ENCODE results near the gene LHFPL4. TPM values are rescaled to one million over a fixed set of nuclear protein-coding genes. Genes with fewer than 3 reads are reported as not detected.
A peak's percentile ranks its signal among the peaks of the same experiment; 100 is the strongest.

Gene LHFPL4
- total RNA-seq, 1 experiment from 2014 or later: 16.3 TPM

DNA sequence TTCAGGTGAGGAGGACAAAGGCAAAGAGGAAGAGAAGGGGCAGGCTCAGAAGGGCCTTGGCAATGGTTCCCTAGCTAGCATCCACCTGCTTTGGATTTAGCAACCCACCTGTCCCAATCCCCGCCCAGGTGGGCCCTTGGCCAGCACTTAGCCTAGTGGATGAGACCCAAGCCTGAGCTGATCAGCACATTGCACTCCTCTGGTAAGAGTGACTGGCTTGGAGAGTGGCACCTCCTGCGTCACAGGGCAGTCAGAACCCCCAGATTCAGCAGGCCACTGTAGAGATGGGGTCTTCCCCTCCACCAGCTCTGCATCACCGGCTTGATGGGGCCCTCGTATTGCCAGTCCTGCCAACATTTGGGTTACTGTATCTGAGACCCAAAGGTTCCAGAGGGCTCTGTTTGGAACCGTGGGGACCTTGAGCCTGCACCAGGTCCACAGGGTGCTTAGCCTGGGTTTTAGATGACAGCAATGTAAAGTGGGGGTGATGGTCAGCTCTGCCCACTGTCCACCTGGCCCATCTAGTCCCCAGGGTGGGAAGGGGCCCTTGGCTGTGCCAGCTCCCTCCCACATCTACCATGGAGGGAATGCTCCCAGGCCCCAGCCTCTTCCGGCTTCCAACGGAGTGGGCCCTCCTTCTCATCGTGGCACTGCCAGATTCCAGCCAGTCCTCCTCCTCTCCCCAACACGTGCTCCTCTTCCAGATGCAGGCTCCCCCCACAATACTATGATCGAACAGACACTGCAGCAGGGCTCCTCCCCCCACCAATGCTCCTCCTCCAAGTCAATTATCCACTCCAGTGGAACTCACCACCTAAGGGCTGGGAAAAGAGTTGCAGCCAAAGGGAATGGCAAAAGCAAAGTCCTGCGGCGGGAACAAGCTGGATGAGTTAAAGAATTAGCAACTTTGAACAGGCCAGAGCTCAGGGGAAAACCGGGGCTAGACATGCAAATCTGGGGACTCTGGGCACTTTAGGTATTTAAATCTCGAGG is 45.7 kb downstream of the LHFPL4 start:
- H3K23me2 ChIP-seq (ENCODE audit: insufficient read length, low read depth, low read length, poor library complexity, severe bottlenecking): no peaks in the 10 kb centered on the region
- H3K4ac ChIP-seq (ENCODE audit: low read depth, low read length): no peak overlapping the region
- no peak overlapping the region for H4K91ac ChIP-seq (ENCODE audit: insufficient read length, low read depth, low read length)
- WGBS (ENCODE audit: extremely low coverage, insufficient read length, low lambda C conversion rate): no CpG with 5 or more reads among the region's 14 CpGs
- H3K79me2 ChIP-seq (ENCODE audit: insufficient read depth, low read length): no peaks in the 10 kb centered on the region
- H4K20me1 ChIP-seq (ENCODE audit: control insufficient read depth, insufficient read depth, insufficient read length): no peaks in the 10 kb centered on the region
- Mint-ChIP-seq H3K4me1 (peaks cover 0 to 9% of the 10 kb centered on the region in 2 experiments; a peak in 2 of 4 replicates), H3K9me3 (no peaks in the 10 kb centered on the region), H3K27me3 (ENCODE audit: low read depth) (peaks cover 29% of the 10 kb centered on the region), H3K4me3 (0 out of 5 replicates have a peak overlapping the region, but pooled peaks of 1 of the 2 experiments have one; percentile 48), H3K36me3 (ENCODE audit: insufficient read depth in 1 of 3, low read depth in 3 of 3) (no peaks in the 10 kb centered on the region; a peak in 1 of 7 replicates), H3K27ac (no peak overlapping the region)
- no peaks in the 10 kb centered on the region for H3K9me3 ChIP-seq (ENCODE audit: control insufficient read depth, low read depth, low read length)
- no peak overlapping the region for H3K56ac ChIP-seq (ENCODE audit: insufficient read length, low read depth, low read length)
- no peak for DNase-seq
- no peak overlapping the region for H2BK5ac ChIP-seq (ENCODE audit: insufficient read length, low read length)
- H3K79me1 ChIP-seq (ENCODE audit: insufficient read depth, low read depth, low read length, poor library complexity, severe bottlenecking): no peaks in the 10 kb centered on the region
- H2BK120ac ChIP-seq (ENCODE audit: low read depth, low read length, poor library complexity, severe bottlenecking): no peak overlapping the region
- TF ChIP-seq, protein P1, sequence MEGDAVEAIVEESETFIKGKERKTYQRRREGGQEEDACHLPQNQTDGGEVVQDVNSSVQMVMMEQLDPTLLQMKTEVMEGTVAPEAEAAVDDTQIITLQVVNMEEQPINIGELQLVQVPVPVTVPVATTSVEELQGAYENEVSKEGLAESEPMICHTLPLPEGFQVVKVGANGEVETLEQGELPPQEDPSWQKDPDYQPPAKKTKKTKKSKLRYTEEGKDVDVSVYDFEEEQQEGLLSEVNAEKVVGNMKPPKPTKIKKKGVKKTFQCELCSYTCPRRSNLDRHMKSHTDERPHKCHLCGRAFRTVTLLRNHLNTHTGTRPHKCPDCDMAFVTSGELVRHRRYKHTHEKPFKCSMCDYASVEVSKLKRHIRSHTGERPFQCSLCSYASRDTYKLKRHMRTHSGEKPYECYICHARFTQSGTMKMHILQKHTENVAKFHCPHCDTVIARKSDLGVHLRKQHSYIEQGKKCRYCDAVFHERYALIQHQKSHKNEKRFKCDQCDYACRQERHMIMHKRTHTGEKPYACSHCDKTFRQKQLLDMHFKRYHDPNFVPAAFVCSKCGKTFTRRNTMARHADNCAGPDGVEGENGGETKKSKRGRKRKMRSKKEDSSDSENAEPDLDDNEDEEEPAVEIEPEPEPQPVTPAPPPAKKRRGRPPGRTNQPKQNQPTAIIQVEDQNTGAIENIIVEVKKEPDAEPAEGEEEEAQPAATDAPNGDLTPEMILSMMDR (conservative IDR thresholded peaks at IDR 0.05): no peak
- H3K4me1 ChIP-seq (ENCODE audit: insufficient read depth, low read length): no peaks in the 10 kb centered on the region
- H3K14ac ChIP-seq (ENCODE audit: insufficient read depth, low read length): no peak overlapping the region; the same call in 1 of the 2 replicates
- H2BK12ac ChIP-seq (ENCODE audit: insufficient read length, low read depth, low read length): no peak overlapping the region
- H3K18ac ChIP-seq (ENCODE audit: insufficient read length, low read depth, low read length): no peak overlapping the region
- H2AK5ac ChIP-seq (ENCODE audit: insufficient read length, low read length): no peak overlapping the region
- no peaks in the 10 kb centered on the region; the same call in 1 of the 2 replicates for H3K27me3 ChIP-seq (ENCODE audit: insufficient read depth, low read length)
- no peak overlapping the region for H4K5ac ChIP-seq (ENCODE audit: insufficient read length, low read depth, low read length)
- H3K23ac ChIP-seq (ENCODE audit: insufficient read length, low read depth, low read length): no peak overlapping the region
- no peak overlapping the region for H4K8ac ChIP-seq (replicated peaks; ENCODE audit: insufficient read length, low read depth, low read length)
- no peak overlapping the region for H3K4me2 ChIP-seq (ENCODE audit: insufficient read depth, insufficient read length, low read length)
- no peak overlapping the region for H2AFZ ChIP-seq (ENCODE audit: low read length)
- no peak overlapping the region for H2BK15ac ChIP-seq (ENCODE audit: low read depth, low read length)
- no peak overlapping the region for H3K27ac ChIP-seq (ENCODE audit: insufficient read length, low read depth, low read length)
- H3K9ac ChIP-seq (ENCODE audit: extremely low read depth, insufficient read length, low read length): no peak overlapping the region
- H3T11ph ChIP-seq (ENCODE audit: low read length): no peak overlapping the region
- no peak overlapping the region for H2BK20ac ChIP-seq (ENCODE audit: low read depth, low read length, poor library complexity, severe bottlenecking)

Data from H9 (cell line).